ENCODE measurements around the gene ZNF77.

DNA sequence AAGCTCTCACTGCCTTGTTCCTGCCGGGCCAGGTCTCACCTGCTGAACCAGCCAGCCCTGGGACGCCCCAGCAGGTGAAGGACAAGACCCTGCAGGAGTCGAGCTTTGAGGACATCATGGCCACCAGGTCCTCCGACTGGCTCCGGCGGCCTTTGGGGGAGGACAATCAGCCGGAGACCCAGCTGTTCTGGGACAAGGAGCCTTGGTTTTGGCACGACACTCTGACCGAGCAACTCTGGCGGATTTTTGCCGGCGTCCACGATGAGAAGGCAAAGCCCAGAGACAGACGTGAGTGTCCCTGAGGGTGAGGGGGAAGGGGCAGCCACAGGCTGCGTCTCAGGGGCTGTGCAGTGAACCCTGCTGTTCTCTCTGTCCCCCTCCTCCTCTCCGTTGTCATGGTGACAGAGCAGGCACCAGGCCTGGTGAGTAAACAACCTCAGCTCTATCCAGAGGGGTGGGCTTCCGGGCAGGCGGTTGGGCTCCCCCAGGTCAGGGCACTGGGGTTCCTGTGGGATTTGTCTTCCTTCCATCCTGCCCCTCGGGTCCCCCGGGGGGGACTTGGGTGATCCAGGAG, 42.3 kb upstream of the ZNF77 start:
- TF ChIP-seq, protein P1, sequence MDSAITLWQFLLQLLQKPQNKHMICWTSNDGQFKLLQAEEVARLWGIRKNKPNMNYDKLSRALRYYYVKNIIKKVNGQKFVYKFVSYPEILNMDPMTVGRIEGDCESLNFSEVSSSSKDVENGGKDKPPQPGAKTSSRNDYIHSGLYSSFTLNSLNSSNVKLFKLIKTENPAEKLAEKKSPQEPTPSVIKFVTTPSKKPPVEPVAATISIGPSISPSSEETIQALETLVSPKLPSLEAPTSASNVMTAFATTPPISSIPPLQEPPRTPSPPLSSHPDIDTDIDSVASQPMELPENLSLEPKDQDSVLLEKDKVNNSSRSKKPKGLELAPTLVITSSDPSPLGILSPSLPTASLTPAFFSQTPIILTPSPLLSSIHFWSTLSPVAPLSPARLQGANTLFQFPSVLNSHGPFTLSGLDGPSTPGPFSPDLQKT (IDR thresholded peaks at IDR 0.05; ENCODE audit: borderline replicate concordance, low read depth, low read length) = no peak
- TF ChIP-seq ZNF202 (tag by site-specific recombination; IDR thresholded peaks at IDR 0.05; ENCODE audit: borderline replicate concordance) (no peak), MEIS1 (CRISPR knock-in tag; IDR thresholded peaks at IDR 0.05; ENCODE audit: borderline replicate concordance) (no peak), HOXA7 (CRISPR knock-in tag; IDR thresholded peaks at IDR 0.05; ENCODE audit: borderline replicate concordance) (no peak), TCF7L2 (IDR thresholded peaks at IDR 0.05; ENCODE audit: borderline replicate concordance, low read depth, low read length) (no peak)
- TF ChIP-seq, protein P2, sequence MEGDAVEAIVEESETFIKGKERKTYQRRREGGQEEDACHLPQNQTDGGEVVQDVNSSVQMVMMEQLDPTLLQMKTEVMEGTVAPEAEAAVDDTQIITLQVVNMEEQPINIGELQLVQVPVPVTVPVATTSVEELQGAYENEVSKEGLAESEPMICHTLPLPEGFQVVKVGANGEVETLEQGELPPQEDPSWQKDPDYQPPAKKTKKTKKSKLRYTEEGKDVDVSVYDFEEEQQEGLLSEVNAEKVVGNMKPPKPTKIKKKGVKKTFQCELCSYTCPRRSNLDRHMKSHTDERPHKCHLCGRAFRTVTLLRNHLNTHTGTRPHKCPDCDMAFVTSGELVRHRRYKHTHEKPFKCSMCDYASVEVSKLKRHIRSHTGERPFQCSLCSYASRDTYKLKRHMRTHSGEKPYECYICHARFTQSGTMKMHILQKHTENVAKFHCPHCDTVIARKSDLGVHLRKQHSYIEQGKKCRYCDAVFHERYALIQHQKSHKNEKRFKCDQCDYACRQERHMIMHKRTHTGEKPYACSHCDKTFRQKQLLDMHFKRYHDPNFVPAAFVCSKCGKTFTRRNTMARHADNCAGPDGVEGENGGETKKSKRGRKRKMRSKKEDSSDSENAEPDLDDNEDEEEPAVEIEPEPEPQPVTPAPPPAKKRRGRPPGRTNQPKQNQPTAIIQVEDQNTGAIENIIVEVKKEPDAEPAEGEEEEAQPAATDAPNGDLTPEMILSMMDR (tag by site-specific recombination; IDR thresholded peaks at IDR 0.05) = no peak
- TF ChIP-seq, protein P3, sequence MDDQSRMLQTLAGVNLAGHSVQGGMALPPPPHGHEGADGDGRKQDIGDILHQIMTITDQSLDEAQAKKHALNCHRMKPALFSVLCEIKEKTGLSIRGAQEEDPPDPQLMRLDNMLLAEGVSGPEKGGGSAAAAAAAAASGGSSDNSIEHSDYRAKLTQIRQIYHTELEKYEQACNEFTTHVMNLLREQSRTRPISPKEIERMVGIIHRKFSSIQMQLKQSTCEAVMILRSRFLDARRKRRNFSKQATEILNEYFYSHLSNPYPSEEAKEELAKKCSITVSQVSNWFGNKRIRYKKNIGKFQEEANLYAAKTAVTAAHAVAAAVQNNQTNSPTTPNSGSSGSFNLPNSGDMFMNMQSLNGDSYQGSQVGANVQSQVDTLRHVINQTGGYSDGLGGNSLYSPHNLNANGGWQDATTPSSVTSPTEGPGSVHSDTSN (CRISPR knock-in tag; IDR thresholded peaks at IDR 0.05) = no peak
- TF ChIP-seq, protein P4, sequence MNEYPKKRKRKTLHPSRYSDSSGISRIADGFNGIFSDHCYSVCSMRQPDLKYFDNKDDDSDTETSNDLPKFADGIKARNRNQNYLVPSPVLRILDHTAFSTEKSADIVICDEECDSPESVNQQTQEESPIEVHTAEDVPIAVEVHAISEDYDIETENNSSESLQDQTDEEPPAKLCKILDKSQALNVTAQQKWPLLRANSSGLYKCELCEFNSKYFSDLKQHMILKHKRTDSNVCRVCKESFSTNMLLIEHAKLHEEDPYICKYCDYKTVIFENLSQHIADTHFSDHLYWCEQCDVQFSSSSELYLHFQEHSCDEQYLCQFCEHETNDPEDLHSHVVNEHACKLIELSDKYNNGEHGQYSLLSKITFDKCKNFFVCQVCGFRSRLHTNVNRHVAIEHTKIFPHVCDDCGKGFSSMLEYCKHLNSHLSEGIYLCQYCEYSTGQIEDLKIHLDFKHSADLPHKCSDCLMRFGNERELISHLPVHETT (tag by site-specific recombination; IDR thresholded peaks at IDR 0.05) = no peak
- TF ChIP-seq, protein P5, sequence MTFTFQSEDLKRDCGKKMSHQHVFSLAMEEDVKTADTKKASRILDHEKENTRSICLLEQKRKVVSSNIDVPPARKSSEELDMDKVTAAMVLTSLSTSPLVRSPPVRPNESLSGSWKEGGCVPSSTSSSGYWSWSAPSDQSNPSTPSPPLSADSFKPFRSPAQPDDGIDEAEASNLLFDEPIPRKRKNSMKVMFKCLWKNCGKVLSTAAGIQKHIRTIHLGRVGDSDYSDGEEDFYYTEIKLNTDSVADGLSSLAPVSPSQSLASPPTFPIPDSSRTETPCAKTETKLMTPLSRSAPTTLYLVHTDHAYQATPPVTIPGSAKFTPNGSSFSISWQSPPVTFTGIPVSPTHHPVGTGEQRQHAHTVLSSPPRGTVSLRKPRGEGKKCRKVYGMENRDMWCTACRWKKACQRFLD (tag by site-specific recombination; IDR thresholded peaks at IDR 0.05) = no peak

All from HEK293 (cell line).